Activated CD8-positive, alpha-beta T cell treated with anti-CD3 and anti-CD28 coated beads for 36 hours (primary cell): ENCODE measurements around the gene PRKCQ. TPM values are rescaled to one million over a fixed set of nuclear protein-coding genes. Genes with fewer than 3 reads are reported as not detected.

Source experiments
- ATAC-seq: fragments of 200-7000 bp; cut with Tn5 transposase; one replicate; pipeline ENCODE4 v1.10.0; 2021; ENCODE audit warnings: mild to moderate bottlenecking, moderate library complexity
- CTCF ChIA-PET: fragments of 350-600 bp; sonication (Branson Sonifier 250); formaldehyde crosslinking; loops from one replicate; lab custom pipeline; 2021; ENCODE audit warnings: antibody characterized with exemption; lab: Charles Lee
- POLR2A ChIA-PET: fragments of 350-600 bp; sonication (Branson Sonifier 250); formaldehyde crosslinking; loops from one replicate; lab custom pipeline; 2021; ENCODE audit warnings: antibody characterized with exemption; lab: Charles Lee
- DNase-seq: peaks from one replicate; pipeline ENCODE4 v3.0.0-alpha.2; 2020
- H3K27ac Mint-ChIP-seq: one replicate; pipeline ENCODE4 v1.8.0; 2021; ENCODE audit warnings: mild to moderate bottlenecking, mixed read lengths
- H3K27me3 Mint-ChIP-seq: one replicate; pipeline ENCODE4 v1.8.0; 2021; ENCODE audit warnings: mixed read lengths
- H3K36me3 Mint-ChIP-seq: one replicate; pipeline ENCODE4 v1.8.0; 2021; ENCODE audit warnings: low read depth, mixed read lengths
- H3K4me1 Mint-ChIP-seq: one replicate; pipeline ENCODE4 v1.8.0; 2021; ENCODE audit warnings: low read depth, mixed read lengths
- H3K4me3 Mint-ChIP-seq: one replicate; pipeline ENCODE4 v1.8.0; 2021; ENCODE audit warnings: mild to moderate bottlenecking, moderate library complexity, mixed read lengths
- H3K9me3 Mint-ChIP-seq: one replicate; pipeline ENCODE4 v1.8.0; 2021; ENCODE audit warnings: mixed read lengths
- CTCF ChIP-seq: fragments of 200-600 bp; IDR thresholded peaks from one replicate; pipeline ENCODE4 v1.8.0; 2022; ENCODE audit warnings: antibody characterized with exemption, mild to moderate bottlenecking
- intact Hi-C: fragments of 100-400 bp; cut with micrococcal nuclease; formaldehyde crosslinking; loops from one replicate; pipeline ENCODE4 v1.10.0; 2022
- total RNA-seq, 2 experiments: library from RNA; stranded (reverse); gene quantifications; one replicate each; pipeline ENCODE4 v1.2.3, GENCODE V29; 2021

Gene PRKCQ
- total RNA-seq, 2 experiments from 2014 or later: 46.3 to 47.1 TPM

- Mint-ChIP-seq H3K36me3 (peaks cover 50% of the 10 kb centered on the region), H3K27ac (peak overlapping the region; percentile 95), H3K4me3 (peak overlapping the region; percentile 75), H3K9me3 (peaks cover 3% of the 10 kb centered on the region), H3K27me3 (no peaks in the 10 kb centered on the region), H3K4me1 (peaks cover 77% of the 10 kb centered on the region)
- ChIA-PET POLR2A (interaction anchor here (0.6 to 5.2 kb wide), 20 partner anchors 10 to 69 kb away, joined by 3 to 44 read pairs (median 3); partner anchors contain the start of gene PRKCQ), CTCF (interaction anchor here (0.7 to 3.3 kb wide), 18 partner anchors 8 to 148 kb away, joined by 3 to 18 read pairs (median 4); no protein-coding TSS in a partner anchor)
- no peak for TF ChIP-seq CTCF
- DNase-seq (peak; percentile 94), ATAC-seq (peak; percentile 93)
- intact Hi-C loops: no loop called here
These were observed 49.8 kb downstream of the PRKCQ start for GRCh38 chr10:6530211-6530840.

- no peaks in the 10 kb centered on the region for H3K27me3 Mint-ChIP-seq
- peak overlapping the region; percentile 95 for H3K27ac Mint-ChIP-seq
- H3K4me3 Mint-ChIP-seq: no peak overlapping the region
- peaks cover 80% of the 10 kb centered on the region for H3K4me1 Mint-ChIP-seq
- TF ChIP-seq CTCF: no peak
- H3K9me3 Mint-ChIP-seq: peaks cover 3% of the 10 kb centered on the region
- ATAC-seq (no peak), DNase-seq (no peak)
- peaks cover 53% of the 10 kb centered on the region for H3K36me3 Mint-ChIP-seq
- CTCF ChIA-PET: interaction anchor here (0.7 to 2.0 kb wide), 4 partner anchors 10 to 146 kb away, joined by 3 to 7 read pairs (median 3); no protein-coding TSS in a partner anchor
- intact Hi-C loops: no loop called here
- POLR2A ChIA-PET: interaction anchor here (0.9 to 2.9 kb wide), 7 partner anchors 8 to 53 kb away, joined by 3 to 12 read pairs (median 3); partner anchors contain the start of gene PRKCQ
These were observed 51.7 kb downstream of the PRKCQ start for GRCh38 chr10:6528198-6528950.

GRCh38 chr10:6525599-6526165, 54.4 kb downstream of the PRKCQ start:
- Mint-ChIP-seq H3K4me3 (no peak overlapping the region), H3K27me3 (no peaks in the 10 kb centered on the region), H3K36me3 (peaks cover 43% of the 10 kb centered on the region), H3K9me3 (peaks cover 3% of the 10 kb centered on the region), H3K27ac (no peak overlapping the region), H3K4me1 (peaks cover 73% of the 10 kb centered on the region)
- no peak for TF ChIP-seq CTCF
- ChIA-PET POLR2A (no interaction called here), CTCF (no interaction called here)
- ATAC-seq: no peak
- intact Hi-C loops: no loop called here
- no peak for DNase-seq

DNA sequence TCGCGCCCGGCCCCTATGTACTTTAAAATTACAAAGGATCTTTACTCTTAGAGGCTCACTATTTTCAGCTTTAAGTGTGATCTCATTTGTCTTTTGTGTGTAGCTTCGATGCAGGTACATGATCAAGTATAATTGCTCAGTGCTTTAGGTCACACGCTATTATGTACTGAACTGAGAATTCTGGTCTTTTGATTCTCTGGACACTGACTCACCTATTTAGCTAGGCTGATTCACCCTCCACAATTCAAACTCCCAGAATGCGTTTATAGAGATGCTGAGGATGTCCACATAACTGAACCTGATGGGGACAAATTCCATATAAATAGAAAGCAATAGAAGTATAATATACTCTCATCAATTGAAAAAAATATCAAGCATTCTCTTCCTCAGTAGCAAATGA, 57.8 kb downstream of the PRKCQ start:
- ATAC-seq (no peak), DNase-seq (no peak)
- H3K9me3 Mint-ChIP-seq: no peaks in the 10 kb centered on the region
- H3K4me1 Mint-ChIP-seq: peaks cover 69% of the 10 kb centered on the region
- no peak for TF ChIP-seq CTCF
- intact Hi-C loops: no loop called here
- no peaks in the 10 kb centered on the region for H3K27me3 Mint-ChIP-seq
- H3K36me3 Mint-ChIP-seq: peaks cover 28% of the 10 kb centered on the region
- POLR2A ChIA-PET: no interaction called here
- no peak overlapping the region for H3K27ac Mint-ChIP-seq
- CTCF ChIA-PET: interaction anchor here (1.6 kb wide), 1 partner anchor 21 kb away, joined by 3 read pairs; no protein-coding TSS in a partner anchor
- no peak overlapping the region for H3K4me3 Mint-ChIP-seq
